ENCODE measurements around the gene CCDC69.

The CCDC69 gene

DNA sequence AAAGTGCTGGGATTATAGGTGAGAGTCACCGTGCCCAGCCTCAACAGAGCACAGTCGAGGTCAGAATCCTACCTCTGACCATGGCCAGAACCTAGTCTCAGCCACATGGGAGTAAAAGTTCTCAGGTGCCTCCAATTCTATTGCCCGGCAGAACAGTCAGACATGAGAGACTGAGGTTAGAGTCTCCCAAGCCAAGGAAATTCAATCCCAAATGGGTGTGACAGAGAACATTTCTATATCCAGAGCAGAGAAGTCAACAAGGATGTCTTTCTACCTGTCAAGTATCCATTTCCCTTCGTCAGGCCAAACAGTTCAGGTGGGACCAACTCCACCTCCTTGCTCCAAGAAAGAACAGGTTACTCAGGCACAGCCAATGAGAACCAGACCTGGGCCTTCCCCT lies 76.9 kb downstream of the CCDC69 start:
- Histone ChIP-seq H2BK5ac (ENCODE audit: low read depth, low read length, poor library complexity, severe bottlenecking) (no peak overlapping the region), H3K27ac (ENCODE audit: low read length, poor library complexity, severe bottlenecking) (no peak overlapping the region), H3K79me1 (replicated peaks; ENCODE audit: low read length, poor library complexity, severe bottlenecking) (peaks cover 17% of the 10 kb centered on the region), H3K14ac (ENCODE audit: low read length in 2 of 2) (no peak overlapping the region), H3K4me3 (ENCODE audit: insufficient read depth in 1 of 2, low read depth in 1 of 2, low read length in 2 of 2) (no peak overlapping the region), H3K9me3 (ENCODE audit: control insufficient read depth, low read length) (no peaks in the 10 kb centered on the region), H2AFZ (ENCODE audit: low read depth, low read length) (no peak overlapping the region), H2BK120ac (ENCODE audit: low read depth, low read length) (no peak overlapping the region), H3K4ac (ENCODE audit: low read depth in 1 of 2, low read length in 2 of 2) (no peak overlapping the region), H3K27me3 (ENCODE audit: control insufficient read depth in 1 of 2, insufficient read depth in 1 of 2, low read length in 2 of 2) (no peaks in the 10 kb centered on the region), H3K4me2 (ENCODE audit: low read length, poor library complexity, severe bottlenecking) (no peak overlapping the region), H4K91ac (ENCODE audit: low read length) (no peak overlapping the region), H4K8ac (ENCODE audit: low read length) (no peak overlapping the region), H3K9ac (ENCODE audit: low read length) (no peak overlapping the region), H2BK15ac (ENCODE audit: low read depth, poor library complexity, severe bottlenecking) (no peak overlapping the region), H3K4me1 (ENCODE audit: control insufficient read depth, insufficient read depth, low read depth, low read length) (peaks cover 26% of the 10 kb centered on the region), H3K23ac (ENCODE audit: low read length in 2 of 2) (no peak overlapping the region), H2BK12ac (ENCODE audit: low read length in 2 of 2) (no peak overlapping the region), H3K36me3 (ENCODE audit: control insufficient read depth in 1 of 2, insufficient read depth in 2 of 2, low read depth in 1 of 2, low read length in 2 of 2) (peaks cover 55 to 61% of the 10 kb centered on the region in 2 experiments), H2AK5ac (ENCODE audit: low read length, severe bottlenecking) (no peak overlapping the region), H3K18ac (ENCODE audit: low read depth in 1 of 2, low read length in 2 of 2) (no peak overlapping the region)
- 98% methylated on average over 4 of the region's 4 CpGs for WGBS
- DNase-seq = no peak

DNA sequence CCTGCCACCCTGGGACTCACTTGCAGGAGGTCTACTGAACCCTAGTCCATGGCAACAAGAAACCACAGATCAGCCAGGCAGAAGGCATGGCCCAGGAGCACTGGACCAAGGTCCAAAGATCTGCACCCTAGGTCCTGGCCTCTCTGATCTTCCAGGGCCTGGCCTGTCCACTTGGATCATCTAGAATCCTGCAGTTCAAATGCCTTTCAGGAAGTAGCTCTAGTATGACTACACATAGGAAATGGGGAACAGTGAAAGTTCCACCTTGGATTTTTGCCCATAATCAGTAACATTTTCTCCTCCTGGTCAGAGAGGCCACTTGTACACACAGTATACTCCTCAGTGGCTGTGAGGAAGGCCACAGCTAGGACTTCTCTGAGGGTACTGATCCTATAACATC lies 77.8 kb downstream of the CCDC69 start:
- H3K23ac ChIP-seq (ENCODE audit: low read length in 2 of 2) = no peak overlapping the region
- H3K36me3 ChIP-seq (ENCODE audit: control insufficient read depth in 1 of 2, insufficient read depth in 2 of 2, low read depth in 1 of 2, low read length in 2 of 2) = peaks cover 62 to 65% of the 10 kb centered on the region in 2 experiments
- H3K79me1 ChIP-seq (replicated peaks; ENCODE audit: low read length, poor library complexity, severe bottlenecking) = peaks cover 17% of the 10 kb centered on the region
- no peak overlapping the region for H3K4me2 ChIP-seq (ENCODE audit: low read length, poor library complexity, severe bottlenecking)
- no peak overlapping the region for H2BK15ac ChIP-seq (ENCODE audit: low read depth, poor library complexity, severe bottlenecking)
- no peaks in the 10 kb centered on the region for H3K9me3 ChIP-seq (ENCODE audit: control insufficient read depth, low read length)
- no peaks in the 10 kb centered on the region for H3K27me3 ChIP-seq (ENCODE audit: control insufficient read depth in 1 of 2, insufficient read depth in 1 of 2, low read length in 2 of 2)
- no peak overlapping the region for H4K91ac ChIP-seq (ENCODE audit: low read length)
- no peak for DNase-seq
- H2AK5ac ChIP-seq (ENCODE audit: low read length, severe bottlenecking) = no peak overlapping the region
- H3K4me1 ChIP-seq (ENCODE audit: control insufficient read depth, insufficient read depth, low read depth, low read length) = peaks cover 28% of the 10 kb centered on the region
- H2BK120ac ChIP-seq (ENCODE audit: low read depth, low read length) = no peak overlapping the region
- H2AFZ ChIP-seq (ENCODE audit: low read depth, low read length) = no peak overlapping the region
- H3K27ac ChIP-seq (ENCODE audit: low read length, poor library complexity, severe bottlenecking) = no peak overlapping the region
- peak overlapping the region in 1 of 2 experiments; percentile 1 for H3K18ac ChIP-seq (ENCODE audit: low read depth in 1 of 2, low read length in 2 of 2)
- no peak overlapping the region for H3K4me3 ChIP-seq (ENCODE audit: insufficient read depth in 1 of 2, low read depth in 1 of 2, low read length in 2 of 2)
- no peak overlapping the region for H3K14ac ChIP-seq (ENCODE audit: low read length in 2 of 2)
- H3K4ac ChIP-seq (ENCODE audit: low read depth in 1 of 2, low read length in 2 of 2) = no peak overlapping the region
- no peak overlapping the region for H2BK12ac ChIP-seq (ENCODE audit: low read length in 2 of 2)
- no peak overlapping the region for H2BK5ac ChIP-seq (ENCODE audit: low read depth, low read length, poor library complexity, severe bottlenecking)
- H3K9ac ChIP-seq (ENCODE audit: low read length) = no peak overlapping the region
- H4K8ac ChIP-seq (ENCODE audit: low read length) = no peak overlapping the region

DNA sequence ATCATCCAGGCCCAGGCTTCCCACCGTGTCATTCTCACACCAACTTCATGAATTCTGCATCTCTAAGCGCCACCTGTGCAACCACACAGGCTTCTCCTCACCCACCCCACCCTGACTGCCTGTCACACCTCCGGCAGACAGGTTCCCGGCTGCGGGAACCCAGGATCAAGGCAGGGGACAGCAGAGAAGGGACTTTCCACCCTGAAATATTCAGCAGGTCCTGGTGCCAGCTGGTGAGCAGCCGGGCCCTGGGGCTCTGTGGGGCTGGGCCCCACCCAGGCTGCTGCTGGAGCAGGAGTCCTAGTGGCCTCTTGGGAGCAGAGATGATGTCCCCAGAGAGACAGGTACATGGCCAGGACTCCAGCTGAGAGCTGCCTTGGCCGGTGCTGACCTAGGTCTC lies 79.0 kb downstream of the CCDC69 start:
- no peak overlapping the region for H3K18ac ChIP-seq (ENCODE audit: low read depth in 1 of 2, low read length in 2 of 2)
- no peaks in the 10 kb centered on the region for H3K9me3 ChIP-seq (ENCODE audit: control insufficient read depth, low read length)
- H3K14ac ChIP-seq (ENCODE audit: low read length in 2 of 2) = no peak overlapping the region
- H2BK120ac ChIP-seq (ENCODE audit: low read depth, low read length) = no peak overlapping the region
- H3K27me3 ChIP-seq (ENCODE audit: control insufficient read depth in 1 of 2, insufficient read depth in 1 of 2, low read length in 2 of 2) = no peaks in the 10 kb centered on the region
- peaks cover 21% of the 10 kb centered on the region for H3K79me1 ChIP-seq (replicated peaks; ENCODE audit: low read length, poor library complexity, severe bottlenecking)
- no peak overlapping the region for H4K91ac ChIP-seq (ENCODE audit: low read length)
- H2BK12ac ChIP-seq (ENCODE audit: low read length in 2 of 2) = no peak overlapping the region
- no peak overlapping the region for H3K27ac ChIP-seq (ENCODE audit: low read length, poor library complexity, severe bottlenecking)
- no peak overlapping the region for H3K4me2 ChIP-seq (ENCODE audit: low read length, poor library complexity, severe bottlenecking)
- no peak overlapping the region for H3K9ac ChIP-seq (ENCODE audit: low read length)
- H2AFZ ChIP-seq (ENCODE audit: low read depth, low read length) = no peak overlapping the region
- H2AK5ac ChIP-seq (ENCODE audit: low read length, severe bottlenecking) = no peak overlapping the region
- H3K36me3 ChIP-seq (ENCODE audit: control insufficient read depth in 1 of 2, insufficient read depth in 2 of 2, low read depth in 1 of 2, low read length in 2 of 2) = peaks cover 71 to 75% of the 10 kb centered on the region in 2 experiments
- WGBS = 92% methylated on average over 7 of the region's 7 CpGs
- H3K23ac ChIP-seq (ENCODE audit: low read length in 2 of 2) = no peak overlapping the region
- no peak for DNase-seq
- H2BK5ac ChIP-seq (ENCODE audit: low read depth, low read length, poor library complexity, severe bottlenecking) = no peak overlapping the region
- H3K4ac ChIP-seq (ENCODE audit: low read depth in 1 of 2, low read length in 2 of 2) = no peak overlapping the region
- H2BK15ac ChIP-seq (ENCODE audit: low read depth, poor library complexity, severe bottlenecking) = no peak overlapping the region
- H3K4me1 ChIP-seq (ENCODE audit: control insufficient read depth, insufficient read depth, low read depth, low read length) = peaks cover 26% of the 10 kb centered on the region
- H3K4me3 ChIP-seq (ENCODE audit: insufficient read depth in 1 of 2, low read depth in 1 of 2, low read length in 2 of 2) = no peak overlapping the region
- H4K8ac ChIP-seq (ENCODE audit: low read length) = no peak overlapping the region

DNA sequence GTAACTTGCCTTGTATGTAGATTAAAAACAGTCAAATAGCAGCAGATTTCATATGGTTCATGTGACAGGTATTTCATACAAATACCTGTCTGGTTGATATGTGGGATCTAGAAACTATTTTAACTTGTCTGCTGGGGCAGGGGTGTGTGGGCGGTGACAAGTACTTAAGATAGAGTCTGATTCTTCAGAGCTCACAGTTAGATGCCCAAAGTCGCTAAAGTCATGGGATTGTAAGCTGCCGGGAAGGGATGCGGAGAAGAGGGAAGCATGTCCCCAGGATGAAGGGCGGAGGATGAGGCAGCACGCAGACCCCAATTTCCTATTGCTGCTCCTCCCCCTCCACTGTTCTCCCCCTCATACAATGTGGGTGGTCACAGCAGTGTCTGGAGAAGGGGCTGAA lies 79.6 kb downstream of the CCDC69 start:
- Histone ChIP-seq H3K4me1 (ENCODE audit: control insufficient read depth, insufficient read depth, low read depth, low read length) (peaks cover 22% of the 10 kb centered on the region), H3K18ac (ENCODE audit: low read depth in 1 of 2, low read length in 2 of 2) (no peak overlapping the region), H3K27ac (ENCODE audit: low read length, poor library complexity, severe bottlenecking) (no peak overlapping the region), H3K23ac (ENCODE audit: low read length in 2 of 2) (no peak overlapping the region), H3K27me3 (ENCODE audit: control insufficient read depth in 1 of 2, insufficient read depth in 1 of 2, low read length in 2 of 2) (no peaks in the 10 kb centered on the region), H3K4ac (ENCODE audit: low read depth in 1 of 2, low read length in 2 of 2) (no peak overlapping the region), H4K91ac (ENCODE audit: low read length) (peak overlapping the region; percentile 59), H3K14ac (ENCODE audit: low read length in 2 of 2) (no peak overlapping the region), H3K36me3 (ENCODE audit: control insufficient read depth in 1 of 2, insufficient read depth in 2 of 2, low read depth in 1 of 2, low read length in 2 of 2) (peaks cover 76 to 81% of the 10 kb centered on the region in 2 experiments), H2AFZ (ENCODE audit: low read depth, low read length) (no peak overlapping the region), H2BK5ac (ENCODE audit: low read depth, low read length, poor library complexity, severe bottlenecking) (no peak overlapping the region), H3K9me3 (ENCODE audit: control insufficient read depth, low read length) (no peaks in the 10 kb centered on the region), H2BK12ac (ENCODE audit: low read length in 2 of 2) (no peak overlapping the region), H2BK15ac (ENCODE audit: low read depth, poor library complexity, severe bottlenecking) (no peak overlapping the region), H2AK5ac (ENCODE audit: low read length, severe bottlenecking) (no peak overlapping the region), H4K8ac (ENCODE audit: low read length) (peak overlapping the region; percentile 16), H2BK120ac (ENCODE audit: low read depth, low read length) (no peak overlapping the region), H3K4me3 (ENCODE audit: insufficient read depth in 1 of 2, low read depth in 1 of 2, low read length in 2 of 2) (no peak overlapping the region), H3K4me2 (ENCODE audit: low read length, poor library complexity, severe bottlenecking) (no peak overlapping the region), H3K79me1 (replicated peaks; ENCODE audit: low read length, poor library complexity, severe bottlenecking) (peaks cover 25% of the 10 kb centered on the region), H3K9ac (ENCODE audit: low read length) (no peak overlapping the region)
- DNase-seq = no peak
- WGBS = 87% methylated on average over 6 of the region's 6 CpGs
